NCI-H748 (cell line): Measurements from ENCODE around the gene GNG13.
"Not testable (repeated sequence)": the region's sequence is repeated elsewhere in the genome, so short reads cannot be mapped to it uniquely, and the experiment has no call there.

Experiments
- DNase-seq: peaks from one replicate; lab custom pipeline; 2025; ENCODE audit not compliant: unreplicated experiment; lab: John Stamatoyannopoulos, UW

Gene GNG13, protein sequence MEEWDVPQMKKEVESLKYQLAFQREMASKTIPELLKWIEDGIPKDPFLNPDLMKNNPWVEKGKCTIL

DNA sequence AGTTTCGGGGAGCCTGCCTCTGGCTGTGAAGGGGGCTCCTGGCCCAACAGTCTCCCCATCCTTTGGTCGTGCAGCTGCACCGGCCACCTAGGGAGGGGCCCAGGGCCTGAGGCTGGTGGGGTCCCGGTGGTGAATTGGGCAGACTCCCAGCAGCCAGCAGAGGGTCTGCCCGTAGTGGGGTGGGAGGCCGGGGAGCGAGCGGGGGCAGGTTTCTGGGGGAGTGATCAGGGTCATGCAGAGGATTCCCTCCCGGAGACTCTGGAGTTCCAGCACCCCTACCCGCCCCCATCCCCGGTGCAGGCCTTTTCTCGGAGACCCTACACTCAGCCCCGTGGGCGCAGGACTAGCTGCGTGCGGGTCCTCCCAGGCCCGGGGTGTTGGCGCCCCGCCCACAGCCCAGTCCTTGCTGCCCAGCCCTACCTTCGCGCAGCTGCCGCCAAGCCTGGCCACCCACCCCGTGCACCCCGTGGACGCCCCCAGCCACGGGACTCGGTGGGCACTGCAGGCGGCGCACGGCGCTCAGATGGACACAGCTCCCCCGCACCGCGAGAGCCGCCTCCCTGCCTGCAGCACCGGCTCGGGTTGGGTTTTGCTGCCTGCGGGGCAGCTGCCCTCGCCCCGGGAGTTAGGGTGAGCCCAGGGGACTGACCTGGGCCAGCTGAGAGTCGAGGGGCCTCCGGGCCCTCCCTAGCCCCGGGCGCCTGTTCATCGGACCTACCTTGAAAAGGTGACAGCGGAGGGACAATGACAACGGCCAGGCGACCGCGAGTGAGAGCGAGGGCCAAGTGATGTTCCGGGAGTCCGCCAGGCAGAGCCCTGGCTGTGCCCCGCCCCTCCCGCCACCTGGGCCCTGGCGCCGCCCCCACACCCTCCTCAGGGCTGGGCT, at the start of gene GNG13:
Gene GNG13 (minus strand): TSS at position 787 of the 886 bp plus-strand sequence. CDS start 1,657 bp downstream, outside the sequence.
- peak; percentile 7 for DNase-seq

DNA sequence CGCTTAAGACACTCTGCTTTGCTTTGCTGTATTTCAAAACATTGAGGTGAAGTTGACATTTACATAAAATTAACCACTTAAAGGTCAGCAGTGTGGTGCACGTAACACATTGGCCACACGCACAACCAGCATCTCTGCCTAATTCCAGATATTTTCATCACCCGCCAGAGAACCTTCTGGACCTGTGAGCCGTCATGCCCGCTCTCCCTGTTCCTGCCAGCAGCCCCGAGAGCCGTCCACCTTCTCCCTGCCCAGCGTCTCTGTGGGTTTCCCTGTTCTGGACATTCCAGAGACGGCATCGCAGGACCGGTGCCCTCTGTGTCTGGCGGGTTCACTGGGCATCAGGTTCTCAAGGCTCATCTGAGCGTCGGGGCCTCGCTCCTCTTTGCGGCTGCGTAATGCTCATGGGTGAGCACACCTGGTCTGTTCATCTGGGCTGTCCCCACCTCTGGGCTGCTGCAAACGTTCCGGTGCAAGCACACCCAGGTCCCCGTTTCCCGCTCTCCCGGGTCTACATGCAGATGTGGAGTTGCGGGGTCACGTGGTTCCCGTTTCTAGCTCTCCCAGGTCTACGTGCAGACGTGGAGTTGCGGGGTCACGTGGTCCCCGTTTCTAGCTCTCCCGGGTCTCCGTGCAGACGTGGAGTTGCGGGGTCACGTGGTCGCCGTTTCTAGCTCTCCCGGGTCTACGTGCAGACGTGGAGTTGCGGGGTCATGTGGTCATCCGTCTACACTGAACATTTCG, 48.1 kb upstream of the GNG13 start:
- no peak for DNase-seq

DNA sequence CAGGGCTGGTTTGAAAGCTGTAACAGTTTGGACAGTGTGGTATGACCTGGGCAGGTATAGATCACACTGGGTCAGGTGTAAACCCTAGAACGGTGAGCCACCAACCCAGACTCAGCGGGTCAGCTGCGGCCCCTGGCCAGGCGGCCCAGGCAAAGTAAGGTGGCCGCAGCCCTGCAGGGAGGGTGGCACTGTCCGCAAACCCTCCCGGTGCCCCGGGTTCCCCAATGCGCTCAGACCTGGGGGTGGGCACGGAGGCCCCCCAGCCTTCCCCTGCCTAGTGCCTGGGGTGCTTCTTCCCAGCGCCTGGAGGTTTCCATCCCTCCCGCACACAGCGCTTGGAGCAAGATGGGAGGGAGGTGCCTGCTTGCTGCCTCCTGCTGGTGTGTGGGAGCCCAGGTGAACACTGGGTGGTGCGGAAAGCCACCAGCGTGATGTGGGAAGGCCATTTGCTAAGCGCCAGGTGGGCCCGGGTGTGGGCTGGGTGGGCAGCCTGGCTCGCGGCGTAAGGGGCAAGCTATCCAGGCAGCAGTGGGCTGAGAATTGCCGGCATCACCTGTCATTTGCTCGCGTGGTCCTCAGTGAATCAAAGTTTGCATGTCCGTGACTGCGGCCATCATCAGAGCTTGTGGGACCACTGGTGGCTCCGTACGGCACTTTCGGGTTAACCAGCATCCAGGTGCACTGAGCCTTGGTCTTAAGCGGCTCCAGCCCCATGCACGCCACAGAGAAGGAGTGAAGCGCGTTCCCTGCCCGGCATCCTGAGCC, 47.3 kb upstream of the GNG13 start:
- DNase-seq: no peak

DNA sequence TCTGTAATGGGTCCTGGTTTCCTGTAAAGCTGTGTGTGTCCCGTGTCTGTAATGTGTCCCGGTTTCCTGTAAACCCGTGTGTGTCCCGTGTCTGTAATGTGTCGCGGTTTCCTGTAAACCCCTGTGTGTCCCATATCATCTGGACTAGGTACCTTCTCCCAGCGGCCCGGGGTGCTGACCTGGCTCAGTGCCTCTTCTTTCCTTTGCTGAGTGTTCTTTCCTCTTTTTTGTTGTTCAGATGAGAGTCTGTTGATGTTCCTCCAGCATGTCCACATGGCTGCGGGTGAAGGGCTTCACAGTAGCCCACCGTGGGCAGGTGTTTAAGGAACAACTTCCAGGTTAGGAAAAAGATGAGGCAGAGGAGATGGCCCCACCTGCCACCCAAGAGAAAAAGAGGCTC, 46.6 kb upstream of the GNG13 start:
- DNase-seq: no peak

DNA sequence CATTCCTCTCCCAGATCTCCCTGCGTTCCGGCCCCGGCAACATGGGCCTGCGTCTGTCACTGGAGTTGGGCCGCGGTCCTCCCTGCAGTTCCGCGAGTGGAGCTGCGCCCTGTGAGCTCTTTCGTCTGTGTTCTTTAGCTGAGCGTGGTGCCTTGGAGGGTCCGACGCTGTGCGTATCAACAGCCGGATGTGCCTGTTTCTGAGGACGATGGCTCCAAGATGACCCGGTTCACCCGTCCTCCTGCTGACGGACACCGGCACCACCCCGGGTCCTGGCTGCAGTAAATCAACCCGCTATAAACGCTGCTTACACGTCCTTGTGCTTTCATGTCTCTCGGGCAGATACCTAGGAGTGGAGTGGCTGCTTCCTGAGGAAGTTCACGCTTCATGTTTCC, 44.8 kb upstream of the GNG13 start:
- no peak for DNase-seq

DNA sequence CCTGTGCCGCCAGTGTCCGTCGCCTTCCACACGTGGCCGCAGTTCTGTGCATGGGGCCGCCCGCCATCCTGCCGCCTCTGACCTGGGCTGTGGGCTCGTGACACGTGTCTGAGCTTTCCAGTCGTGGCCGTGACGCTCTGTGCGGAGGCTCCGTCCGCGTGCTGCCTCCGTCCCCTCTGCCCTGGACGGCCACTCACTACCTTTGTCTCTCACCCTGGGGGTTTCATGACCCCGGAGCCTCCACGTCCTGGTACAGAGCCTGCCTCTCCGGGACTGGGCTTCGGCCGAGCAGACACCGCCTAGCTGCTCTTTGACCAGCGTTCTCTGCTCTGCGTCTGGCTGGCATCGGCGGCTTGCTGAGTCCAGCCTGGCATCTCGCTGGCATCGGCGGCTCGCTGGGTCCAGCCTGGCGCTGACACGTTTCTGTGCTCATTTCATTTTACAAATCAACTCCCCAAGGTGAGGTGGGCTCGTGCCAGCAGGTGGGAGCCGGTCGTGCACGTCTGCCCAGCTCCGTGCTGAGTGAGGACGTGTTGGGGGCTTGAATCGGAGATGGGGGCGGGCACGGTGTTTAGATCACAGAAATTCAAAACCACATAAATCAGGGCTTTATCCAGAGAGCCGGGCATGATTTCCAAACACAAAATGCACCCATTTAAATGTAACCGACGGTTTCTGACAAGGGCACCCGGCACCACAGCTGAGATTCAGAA, 44.3 kb upstream of the GNG13 start:
- no peak for DNase-seq

DNA sequence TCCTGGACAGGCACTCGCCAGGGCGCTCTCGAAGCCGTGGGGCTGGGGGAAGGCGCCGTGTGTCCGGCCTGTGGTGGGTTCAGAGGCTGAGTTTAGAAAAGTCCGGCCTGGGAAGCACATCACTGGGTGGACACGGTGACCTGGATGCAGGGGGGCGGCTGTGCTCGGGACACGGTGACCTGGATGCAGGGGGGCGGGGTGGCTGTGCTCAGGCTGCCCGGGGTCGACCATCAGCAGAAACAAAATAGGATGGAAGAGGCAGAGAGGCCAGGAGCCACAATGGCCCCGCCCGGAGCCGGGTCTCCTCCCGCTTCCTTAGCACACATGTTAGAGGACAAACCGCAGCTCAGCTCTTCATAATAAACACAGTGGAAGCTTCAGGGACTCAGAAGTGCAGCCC, 43.2 kb upstream of the GNG13 start:
- DNase-seq: no peak

DNA sequence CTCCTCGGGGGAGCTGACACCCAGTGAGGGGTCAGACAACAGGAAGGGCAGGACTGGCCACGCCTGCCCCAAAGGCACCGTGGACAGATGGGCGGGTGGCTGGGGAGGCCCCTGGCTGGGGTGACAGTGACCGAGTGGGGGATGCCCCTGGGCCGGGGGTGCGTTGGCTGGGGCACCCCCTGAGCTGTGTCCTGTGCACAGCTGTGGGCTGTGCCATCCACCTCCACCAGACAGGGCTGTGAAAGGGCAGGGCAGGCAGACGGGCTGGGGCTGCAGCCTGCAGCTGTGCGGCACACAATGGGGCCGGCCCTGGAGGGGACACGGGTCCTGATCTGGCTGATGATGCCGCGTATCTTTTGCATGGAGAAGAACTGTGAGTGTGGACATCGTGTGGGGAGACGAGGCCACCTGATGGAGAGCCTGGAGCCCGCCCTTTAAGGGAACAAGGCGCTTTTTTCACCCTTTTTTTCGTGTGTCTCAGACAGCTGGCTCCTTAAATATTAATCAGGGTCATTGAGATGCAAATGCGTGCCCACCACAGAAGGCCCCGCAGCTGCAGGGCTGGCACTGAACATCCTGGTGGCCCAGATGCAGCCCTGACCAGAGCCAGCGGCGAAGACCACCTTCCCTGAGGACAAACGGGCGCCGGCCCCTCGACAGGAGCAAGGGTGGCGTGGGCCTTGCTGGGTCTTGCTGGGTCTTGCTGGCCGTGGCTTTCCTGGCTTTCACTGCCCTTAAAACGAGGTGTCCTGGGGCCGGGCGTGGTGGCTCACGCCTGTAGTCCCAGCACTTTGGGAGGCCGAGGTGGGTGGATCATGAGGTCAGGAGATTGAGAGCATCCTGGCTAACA, 42.4 kb upstream of the GNG13 start:
- DNase-seq: no peak

DNA sequence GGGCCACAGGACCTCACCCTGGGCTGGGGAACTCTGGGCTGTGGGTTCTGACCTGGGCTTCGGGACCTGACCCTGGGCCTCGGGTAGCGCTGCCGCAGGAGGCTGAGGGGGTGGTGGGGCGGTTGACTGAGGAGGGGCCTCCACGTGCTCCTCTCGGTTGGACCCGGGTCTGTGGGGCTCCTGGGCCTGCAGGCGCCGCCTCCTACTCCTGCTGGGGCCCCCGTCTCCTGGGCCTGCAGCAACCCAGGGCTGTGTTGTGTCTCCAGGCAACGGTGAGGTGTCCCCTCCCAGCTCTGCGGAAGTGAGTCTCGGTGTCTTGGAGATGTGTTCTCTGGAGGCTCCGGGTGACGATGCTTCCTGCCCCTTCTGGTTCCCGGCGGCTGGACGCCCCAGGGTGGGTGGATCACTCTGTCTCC, 41.5 kb upstream of the GNG13 start:
- no peak for DNase-seq

DNA sequence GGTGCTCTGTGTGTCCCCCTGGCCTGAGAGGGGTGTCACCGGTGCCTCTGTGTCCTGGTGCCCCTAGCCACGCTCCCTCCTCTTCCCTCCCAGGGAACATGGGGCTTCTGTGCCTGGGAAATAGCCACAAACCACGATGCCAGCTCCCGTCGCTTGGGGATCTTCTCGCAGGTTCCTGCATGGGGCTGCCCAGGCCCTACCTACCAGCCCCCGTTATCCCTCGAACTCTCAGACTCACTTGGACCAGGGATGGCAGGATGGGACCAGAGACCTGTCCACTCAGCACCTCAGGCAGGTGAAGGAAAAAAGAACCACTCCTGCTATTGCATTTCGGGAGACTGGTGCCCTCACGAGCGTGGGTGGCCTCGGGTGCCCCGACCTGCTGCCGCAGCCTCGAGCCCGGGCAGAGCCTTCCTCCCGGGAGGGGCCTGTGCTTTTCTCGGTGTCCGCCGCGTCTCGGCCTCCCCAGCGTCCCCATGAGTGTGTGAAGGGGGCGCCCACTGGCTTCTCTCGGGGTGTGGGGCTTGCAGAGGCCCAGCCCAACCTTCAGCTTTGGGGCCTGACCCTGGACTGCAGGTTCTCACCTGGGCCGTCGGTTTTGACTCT, 41.0 kb upstream of the GNG13 start:
- no peak for DNase-seq

DNA sequence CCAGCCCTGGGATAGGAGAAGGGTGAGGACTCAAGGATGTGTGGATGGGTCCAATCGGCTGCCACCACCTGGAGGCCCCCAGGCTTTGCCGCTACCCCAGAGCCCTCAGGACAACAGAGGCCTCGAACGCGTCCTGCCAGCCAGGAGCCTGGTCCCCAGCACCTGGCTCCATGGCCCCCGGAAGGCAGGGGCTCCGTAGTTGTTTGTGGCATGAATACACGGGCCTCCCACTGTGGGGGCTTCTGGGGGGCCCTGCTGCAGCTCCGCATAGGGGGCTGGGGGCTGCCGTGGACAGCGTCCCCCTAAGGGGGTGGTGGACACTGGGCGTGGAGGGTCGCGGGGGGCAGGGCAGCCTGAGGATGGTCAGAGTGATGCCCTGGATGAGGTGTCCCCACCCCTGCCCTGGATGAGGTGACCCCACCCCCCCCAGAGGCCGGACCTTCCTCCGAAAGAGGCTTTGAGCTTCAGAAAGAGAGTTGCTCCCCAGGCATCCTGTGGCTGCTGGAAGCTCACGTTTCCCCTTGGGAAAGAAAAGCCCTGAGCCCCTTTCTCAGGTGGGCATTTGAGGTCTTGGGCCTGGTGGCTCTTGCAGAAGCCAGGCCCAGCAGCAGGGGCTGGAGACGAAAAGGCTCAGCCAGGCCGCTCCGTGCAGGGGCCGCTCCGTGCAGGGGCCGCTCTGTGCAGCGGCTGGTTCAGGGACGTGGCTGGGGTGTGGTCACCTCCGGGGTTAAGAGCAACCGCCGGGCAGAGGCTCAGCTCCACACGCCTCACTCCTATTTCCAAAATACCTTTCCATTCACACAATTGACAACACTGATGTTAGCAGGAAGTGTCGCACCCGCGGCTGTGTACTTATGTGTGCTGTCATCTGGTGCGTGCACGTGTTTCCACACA, 40.3 kb upstream of the GNG13 start:
- no peak for DNase-seq

DNA sequence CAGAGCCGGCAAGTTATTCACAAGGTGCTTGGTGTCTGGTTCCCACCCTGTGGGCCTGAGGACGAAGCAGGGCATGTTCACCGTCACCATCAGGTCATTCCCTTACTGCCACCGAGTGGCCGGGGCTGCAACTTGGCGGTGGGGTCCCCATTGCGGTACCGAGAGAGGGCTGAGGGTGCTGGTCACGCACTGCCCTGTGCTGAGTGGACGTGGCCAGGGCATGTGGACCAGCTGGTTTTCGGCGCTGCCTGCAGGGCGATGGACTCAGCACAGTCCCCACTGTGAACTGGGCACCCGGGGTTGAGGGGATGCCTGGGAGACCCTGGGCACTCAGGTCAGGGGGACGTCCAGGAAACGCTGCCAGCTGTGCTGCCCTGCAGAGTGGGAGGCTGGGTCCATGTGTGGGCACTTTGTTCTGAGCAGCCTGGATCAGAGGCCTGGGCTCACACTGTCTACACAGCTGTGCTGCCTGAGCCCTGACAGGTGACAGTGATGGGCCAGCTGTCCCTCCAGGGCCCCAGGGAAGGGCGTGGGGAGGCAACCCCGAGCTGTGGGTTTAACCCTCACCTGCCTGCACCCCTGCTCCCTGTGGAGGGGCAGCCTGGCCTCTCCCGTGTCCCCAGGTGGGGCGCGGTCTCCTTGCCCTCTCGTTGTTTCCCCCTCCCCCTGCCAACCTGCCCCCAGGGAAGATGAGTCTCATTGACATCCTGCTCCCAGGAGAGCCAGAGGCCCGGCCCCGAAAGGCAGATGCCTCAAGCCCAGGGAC, 39.3 kb upstream of the GNG13 start:
- no peak for DNase-seq

DNA sequence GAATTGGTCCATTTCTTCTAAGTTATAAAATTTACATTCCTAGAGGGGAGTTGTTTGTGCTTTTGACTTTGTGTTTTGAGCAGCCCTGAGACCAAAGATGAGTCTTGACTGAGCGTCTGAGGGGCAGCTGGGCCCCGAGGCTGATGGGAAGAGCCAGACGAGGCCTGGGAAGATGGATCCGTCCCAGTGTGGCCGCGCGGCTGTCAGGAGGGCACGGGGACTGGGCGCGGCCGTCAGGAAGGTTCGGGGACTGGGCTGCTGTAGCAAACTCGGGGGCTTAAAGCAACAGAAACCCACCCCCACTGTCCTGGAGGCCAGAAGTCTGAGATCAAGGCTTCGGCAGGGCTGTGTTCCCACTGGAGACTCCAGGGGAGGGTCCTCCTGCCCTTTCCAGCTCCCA, 38.2 kb upstream of the GNG13 start:
- no peak for DNase-seq

DNA sequence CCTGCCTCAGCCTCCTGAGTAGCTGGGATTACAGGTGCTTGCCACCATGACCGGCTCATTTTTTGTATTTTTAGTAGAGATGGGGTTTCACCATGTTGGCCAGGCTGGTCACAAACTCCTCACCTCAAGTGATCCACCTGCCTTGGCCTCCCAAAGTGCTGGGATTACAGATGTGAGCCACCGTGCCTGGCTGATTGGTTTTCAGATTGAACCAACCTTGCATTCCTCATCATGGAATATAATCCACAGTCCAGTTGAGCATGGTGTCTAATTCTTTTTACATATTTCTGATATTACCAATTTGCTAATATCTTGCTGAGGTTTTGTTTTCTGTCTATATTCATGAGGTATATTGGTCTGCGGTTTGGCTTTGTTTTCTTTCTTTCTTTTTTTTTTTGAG, 36.3 kb upstream of the GNG13 start:
- DNase-seq: not testable (repeated sequence)

DNA sequence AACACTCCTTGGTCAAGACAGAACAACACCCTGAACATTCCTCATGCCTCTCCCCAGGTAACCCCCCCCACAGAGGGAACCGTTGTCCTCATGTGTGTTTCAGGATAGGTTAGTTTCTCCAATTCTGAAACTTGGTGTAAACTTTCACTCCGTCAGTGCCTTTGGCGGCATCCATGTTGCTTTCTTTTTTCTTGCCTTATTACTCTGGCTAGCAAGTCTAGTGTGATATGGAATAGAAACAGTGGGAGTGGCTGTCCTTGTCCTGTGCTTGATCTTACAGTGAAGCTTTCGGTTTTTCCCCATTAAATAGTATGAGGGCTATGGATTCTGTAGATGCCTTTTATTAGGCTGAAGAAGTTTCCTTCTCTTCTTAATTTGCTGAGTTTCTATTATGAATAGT, 35.7 kb upstream of the GNG13 start:
- no peak for DNase-seq

DNA sequence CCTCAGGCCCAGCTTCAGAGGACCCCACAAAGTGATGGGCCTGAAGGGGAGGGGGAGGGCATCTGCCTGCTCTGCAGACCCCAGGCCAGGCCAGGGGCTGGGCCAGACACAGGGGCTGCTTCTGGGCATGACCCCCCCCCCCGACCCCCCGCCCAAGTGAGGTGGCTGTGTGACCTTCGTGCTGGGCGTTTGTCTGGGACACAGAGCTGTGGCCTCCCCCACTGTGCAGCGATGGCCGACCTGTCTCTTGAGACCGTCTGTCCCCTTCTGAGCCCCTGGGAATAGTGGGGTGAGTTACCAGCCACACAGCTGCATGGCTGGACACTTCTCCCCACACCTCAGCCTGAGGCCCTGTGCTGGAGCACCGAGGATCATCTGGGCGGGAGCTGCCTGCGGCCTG, 34.8 kb upstream of the GNG13 start:
- DNase-seq: no peak

DNA sequence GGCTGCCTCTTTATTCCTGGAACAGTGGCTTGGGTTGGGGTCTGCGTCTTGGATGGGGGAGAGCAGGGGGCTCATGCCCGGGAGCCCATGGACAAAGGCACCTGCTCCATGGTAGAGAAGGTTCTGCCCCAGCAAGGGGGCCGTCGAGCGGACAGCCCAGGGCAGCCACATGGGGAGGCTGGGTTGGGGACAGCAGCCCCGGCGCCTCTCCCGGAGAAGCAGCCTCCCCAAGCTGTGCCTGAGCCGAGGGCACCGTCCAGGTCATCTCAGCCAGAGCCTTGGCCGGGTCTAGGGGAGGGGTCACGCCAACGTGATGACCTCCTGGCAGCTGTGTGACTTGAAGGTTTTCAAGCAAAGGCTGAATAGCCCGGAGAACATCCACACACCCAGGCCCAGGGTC, 32.9 kb upstream of the GNG13 start:
- no peak for DNase-seq
